HG02610 (cell line): Measurements from ENCODE around the gene PXMP4.

ENCODE experiments used
- ATAC-seq: cut with Tn5 transposase; IDR thresholded peaks from one replicate; pipeline ENCODE4 v1.9.1; 2021; ENCODE audit warnings: mild to moderate bottlenecking, moderate library complexity; ENCODE audit not compliant: unreplicated experiment

PXMP4 gene

DNA sequence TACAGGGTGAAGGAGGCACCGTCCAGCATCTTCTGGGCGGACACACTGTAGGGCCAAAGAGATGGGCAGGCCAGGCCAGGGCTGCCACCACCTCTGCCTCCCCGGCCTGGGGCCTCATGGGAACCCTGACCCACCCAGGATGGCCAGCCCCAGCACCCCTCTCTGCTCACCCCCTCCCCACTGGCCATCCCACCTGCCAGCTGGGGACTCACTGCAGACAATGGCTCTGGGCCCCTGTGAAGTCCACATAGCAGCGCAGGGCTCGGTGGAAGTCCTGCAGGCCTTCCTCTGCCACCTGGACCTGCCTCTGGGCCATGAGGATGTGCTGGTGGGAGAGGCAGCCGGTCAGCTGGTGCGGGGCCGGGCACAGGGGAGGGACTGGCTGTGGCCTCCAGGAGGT, 61.6 kb downstream of the PXMP4 start:
- no peak for ATAC-seq

- no peak for ATAC-seq
Measured at GRCh38 chr20:33657704-33658095, 62.4 kb downstream of the PXMP4 start.

GRCh38 chr20:33656783-33657703, 63.1 kb downstream of the PXMP4 start:
- ATAC-seq = no peak

DNA sequence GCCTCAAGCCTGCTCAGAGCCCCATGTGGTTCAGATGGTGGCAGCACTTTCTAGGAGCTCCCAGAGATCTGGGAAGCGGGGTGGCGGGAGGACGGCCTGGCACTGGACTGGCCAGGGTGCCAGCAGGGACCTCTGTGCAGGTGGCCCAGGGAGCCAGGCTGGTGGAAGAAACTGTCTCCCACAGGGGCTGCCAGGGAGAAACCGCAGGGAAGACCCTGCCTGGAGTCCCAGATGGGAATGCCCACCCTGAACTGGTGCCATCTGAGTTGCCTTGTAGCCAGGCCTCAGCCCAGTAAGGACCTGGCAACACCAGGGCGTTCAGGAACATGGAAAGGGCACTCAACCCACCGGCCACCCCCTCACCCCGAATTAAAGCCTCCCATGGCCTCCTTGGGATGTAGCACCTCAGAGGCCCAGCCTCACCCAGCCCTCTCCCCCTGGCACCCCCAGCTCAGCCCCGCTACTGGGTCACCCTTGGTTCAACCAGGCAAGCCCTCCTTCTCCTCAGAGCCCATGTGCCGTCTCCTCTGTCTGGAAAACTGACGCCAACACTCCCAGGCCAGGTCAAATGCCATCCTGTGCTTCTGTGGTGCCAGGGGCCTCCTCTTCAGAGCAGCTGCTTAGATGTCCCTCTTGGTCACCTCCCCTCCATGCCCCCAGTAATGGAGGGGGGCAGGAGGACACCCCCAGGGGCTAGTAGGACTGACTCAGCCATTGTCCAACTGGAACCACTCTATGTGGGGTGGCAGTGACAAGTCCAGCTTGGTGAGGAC, 63.9 kb downstream of the PXMP4 start:
- no peak for ATAC-seq

- no peak for ATAC-seq
Measured at GRCh38 chr20:33655164-33655563, 64.9 kb downstream of the PXMP4 start.

DNA sequence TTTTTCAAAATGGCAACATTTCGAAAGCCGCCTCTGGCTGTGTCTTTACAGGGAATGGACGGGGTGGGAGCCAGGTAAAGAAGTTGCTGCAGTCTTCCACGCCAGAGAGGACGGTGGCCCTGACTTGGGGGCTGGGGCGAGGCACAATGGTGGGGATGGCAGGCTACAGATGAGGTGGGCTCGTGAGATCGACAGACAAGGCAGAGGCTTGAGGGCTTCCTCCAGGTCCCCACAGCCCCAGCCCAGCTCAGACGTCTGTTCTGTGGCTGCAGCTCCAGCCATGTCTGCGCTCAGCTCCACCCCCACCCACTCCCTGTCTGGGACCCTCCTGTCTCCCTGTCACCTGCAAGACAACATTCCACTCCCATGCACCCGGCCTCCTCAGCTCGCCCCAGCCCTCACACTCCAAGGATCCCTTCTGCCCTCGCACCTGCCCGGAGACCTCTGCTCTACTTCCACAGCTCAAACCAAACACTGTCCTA, 65.4 kb downstream of the PXMP4 start:
- ATAC-seq = no peak

DNA sequence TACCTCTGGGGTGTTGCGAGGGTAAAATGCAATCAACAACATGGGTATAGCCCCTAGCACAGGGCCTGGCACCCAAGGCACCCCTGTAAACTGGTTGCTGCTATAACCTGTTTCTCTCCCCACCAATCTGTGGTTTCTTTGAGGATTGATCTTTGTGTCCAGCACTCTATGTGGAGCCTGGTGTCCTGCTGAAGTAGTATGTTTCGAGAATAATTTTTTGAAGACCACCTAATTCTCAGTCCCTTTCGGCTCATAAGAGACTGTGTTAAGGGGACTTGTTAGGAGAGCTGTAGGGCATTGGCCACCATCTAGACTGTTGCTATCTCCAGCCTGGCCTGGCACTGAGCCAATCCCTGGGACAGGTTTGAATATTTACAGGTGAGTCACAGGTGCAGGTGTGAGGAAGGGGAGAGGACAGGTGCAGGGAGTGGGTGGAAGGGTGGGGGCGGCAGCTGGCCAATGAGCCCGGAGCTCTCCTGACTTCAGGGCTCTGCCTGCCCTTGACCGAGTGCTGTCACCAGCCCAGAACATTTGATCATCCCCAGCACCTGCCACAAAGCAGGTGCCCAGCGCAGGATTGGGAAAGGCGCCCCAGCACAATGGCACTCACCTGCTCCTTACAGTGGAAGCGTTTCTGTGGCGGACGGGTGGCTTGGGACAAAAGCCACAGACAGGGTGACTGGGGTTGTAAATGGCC, 66.1 kb downstream of the PXMP4 start:
- no peak for ATAC-seq

- no peak for ATAC-seq
Measured at GRCh38 chr20:33653218-33653899, 66.8 kb downstream of the PXMP4 start.
